Activated naive CD4-positive, alpha-beta T cell treated with anti-CD3 and anti-CD28 coated beads for 36 hours (primary cell): Measurements from ENCODE around the gene LBH. TPM values are rescaled to one million over a fixed set of nuclear protein-coding genes. Genes with fewer than 3 reads are reported as not detected.
A peak's percentile ranks its signal among the peaks of the same experiment; 100 is the strongest.

Experiments
- CTCF ChIA-PET: fragments of 350-600 bp; sonication (Branson Sonifier 250); formaldehyde crosslinking; loops from one replicate; lab custom pipeline; 2021; ENCODE audit warnings: antibody characterized with exemption; lab: Charles Lee
- DNase-seq: peaks from one replicate; pipeline ENCODE4 v3.0.0-alpha.2; 2020
- H3K27ac Mint-ChIP-seq: one replicate; pipeline ENCODE4 v1.8.0; 2021; ENCODE audit warnings: mild to moderate bottlenecking, mixed read lengths
- H3K27me3 Mint-ChIP-seq: one replicate; pipeline ENCODE4 v1.8.0; 2021; ENCODE audit warnings: low read depth, mixed read lengths
- H3K36me3 Mint-ChIP-seq: one replicate; pipeline ENCODE4 v1.8.0; 2021; ENCODE audit warnings: low read depth, mixed read lengths
- H3K4me1 Mint-ChIP-seq: one replicate; pipeline ENCODE4 v1.8.0; 2021; ENCODE audit warnings: low read depth, mixed read lengths
- H3K4me3 Mint-ChIP-seq: one replicate; pipeline ENCODE4 v1.8.0; 2021; ENCODE audit warnings: mild to moderate bottlenecking, moderate library complexity, mixed read lengths
- H3K9me3 Mint-ChIP-seq: one replicate; pipeline ENCODE4 v1.8.0; 2021; ENCODE audit warnings: mixed read lengths
- intact Hi-C: fragments of 100-400 bp; cut with micrococcal nuclease; formaldehyde crosslinking; loops from one replicate; pipeline ENCODE4 v1.15.1; 2023
- total RNA-seq, 2 experiments: library from RNA; stranded (reverse); gene quantifications; one replicate each; pipeline ENCODE4 v1.2.3, GENCODE V29; 2021

The LBH gene
- total RNA-seq, 2 experiments from 2014 or later: 71.4 to 75.3 TPM

DNA sequence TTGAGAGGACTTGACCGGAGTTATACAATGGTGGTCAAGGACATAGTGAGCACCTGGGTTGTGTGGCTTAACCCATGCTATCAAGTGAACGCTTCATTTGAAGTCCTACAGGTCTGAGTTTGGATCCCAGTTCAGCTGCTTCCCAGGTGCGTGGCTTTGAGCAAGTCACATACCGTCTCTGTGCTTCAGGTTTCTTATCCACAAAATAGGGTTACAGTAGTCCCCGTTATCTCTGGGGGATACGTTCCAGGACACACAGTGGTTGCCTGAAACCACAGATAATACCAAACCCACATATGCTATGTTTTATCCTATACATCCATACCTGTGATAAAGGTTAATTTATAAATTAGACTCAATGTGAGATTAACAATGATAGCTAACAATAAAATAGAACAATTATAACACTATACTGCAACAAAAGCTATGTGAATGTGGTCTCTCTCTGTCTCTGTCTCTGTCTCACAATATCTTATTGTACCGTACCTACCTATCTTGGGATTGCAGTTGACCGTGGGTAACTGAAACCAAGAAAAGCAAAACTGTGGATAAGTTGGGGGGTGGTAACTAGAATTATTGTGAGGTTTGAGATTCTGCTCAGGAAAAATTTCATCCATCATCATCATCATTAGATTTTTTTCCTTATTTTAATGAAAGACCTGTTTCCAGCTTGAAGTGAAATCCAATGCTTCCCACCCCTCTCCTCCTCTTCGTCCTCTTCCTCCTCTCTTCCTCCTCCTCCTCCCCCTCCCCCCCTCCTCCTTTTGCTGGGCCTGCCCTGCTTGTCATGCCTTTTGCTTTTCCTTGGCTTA lies 22.7 kb downstream of the LBH start:
- peaks cover 95% of the 10 kb centered on the region for H3K4me1 Mint-ChIP-seq
- DNase-seq: no peak
- peaks cover 43% of the 10 kb centered on the region for H3K36me3 Mint-ChIP-seq
- peaks cover 7% of the 10 kb centered on the region for H3K9me3 Mint-ChIP-seq
- intact Hi-C loops: loop anchor here (1.0 to 2.0 kb wide), 6 partner anchors 10 to 168 kb away; partner anchors contain the start of gene LBH
- CTCF ChIA-PET: interaction anchor here (0.7 to 7.9 kb wide), 7 partner anchors 10 to 457 kb away, joined by 3 to 68 read pairs (median 4); no protein-coding TSS in a partner anchor
- H3K4me3 Mint-ChIP-seq: no peak overlapping the region
- no peaks in the 10 kb centered on the region for H3K27me3 Mint-ChIP-seq
- H3K27ac Mint-ChIP-seq: no peak overlapping the region

DNA sequence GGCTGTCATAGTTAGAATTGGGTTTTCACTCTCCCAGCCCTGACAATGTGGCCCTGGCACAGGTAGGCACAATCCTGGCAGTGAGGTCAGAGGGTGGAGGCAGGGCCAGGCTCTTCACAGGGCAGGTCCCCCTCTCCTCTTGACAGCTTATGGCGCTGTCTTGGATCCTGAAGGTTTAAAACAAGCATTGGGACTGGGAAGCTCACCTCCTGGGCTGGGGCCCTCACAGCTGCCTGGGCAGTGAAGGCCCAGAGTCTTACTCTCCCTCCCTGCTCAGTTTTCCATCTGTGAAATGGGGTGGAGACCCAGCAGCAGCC lies 23.3 kb downstream of the LBH start:
- Mint-ChIP-seq H3K4me1 (peaks cover 93% of the 10 kb centered on the region), H3K4me3 (no peak overlapping the region), H3K27ac (no peak overlapping the region), H3K36me3 (peaks cover 46% of the 10 kb centered on the region), H3K27me3 (no peaks in the 10 kb centered on the region), H3K9me3 (peaks cover 7% of the 10 kb centered on the region)
- intact Hi-C loops: no loop called here
- DNase-seq: no peak
- CTCF ChIA-PET: interaction anchor here (0.7 to 7.9 kb wide), 4 partner anchors 10 to 457 kb away, joined by 3 to 68 read pairs (median 4); no protein-coding TSS in a partner anchor

DNA sequence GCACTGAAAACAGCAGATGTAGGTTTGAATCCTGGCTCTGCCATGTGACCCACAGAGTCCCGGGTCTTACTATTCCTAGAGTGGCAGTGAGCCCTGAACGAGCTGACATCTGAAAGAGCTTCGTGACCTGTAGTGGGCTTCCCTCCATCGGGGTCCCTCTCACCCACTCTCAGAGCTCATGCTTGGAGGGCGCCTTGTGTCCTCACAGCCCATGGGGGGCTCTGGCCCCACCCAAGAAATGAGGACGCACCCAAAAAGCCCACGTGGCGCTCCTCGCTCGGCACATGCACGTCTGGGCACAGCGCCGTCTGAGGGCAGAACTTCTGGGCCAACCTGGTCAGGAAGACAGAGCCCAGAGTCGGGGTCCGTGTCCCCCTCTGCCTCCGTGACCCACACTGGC lies 23.7 kb downstream of the LBH start:
- intact Hi-C loops: no loop called here
- peaks cover 7% of the 10 kb centered on the region for H3K9me3 Mint-ChIP-seq
- H3K27ac Mint-ChIP-seq: no peak overlapping the region
- H3K4me3 Mint-ChIP-seq: no peak overlapping the region
- H3K27me3 Mint-ChIP-seq: no peaks in the 10 kb centered on the region
- CTCF ChIA-PET: interaction anchor here (0.7 to 7.9 kb wide), 3 partner anchors 11 to 456 kb away, joined by 3 to 68 read pairs (median 3); no protein-coding TSS in a partner anchor
- peaks cover 91% of the 10 kb centered on the region for H3K4me1 Mint-ChIP-seq
- DNase-seq: no peak
- H3K36me3 Mint-ChIP-seq: peaks cover 49% of the 10 kb centered on the region

DNA sequence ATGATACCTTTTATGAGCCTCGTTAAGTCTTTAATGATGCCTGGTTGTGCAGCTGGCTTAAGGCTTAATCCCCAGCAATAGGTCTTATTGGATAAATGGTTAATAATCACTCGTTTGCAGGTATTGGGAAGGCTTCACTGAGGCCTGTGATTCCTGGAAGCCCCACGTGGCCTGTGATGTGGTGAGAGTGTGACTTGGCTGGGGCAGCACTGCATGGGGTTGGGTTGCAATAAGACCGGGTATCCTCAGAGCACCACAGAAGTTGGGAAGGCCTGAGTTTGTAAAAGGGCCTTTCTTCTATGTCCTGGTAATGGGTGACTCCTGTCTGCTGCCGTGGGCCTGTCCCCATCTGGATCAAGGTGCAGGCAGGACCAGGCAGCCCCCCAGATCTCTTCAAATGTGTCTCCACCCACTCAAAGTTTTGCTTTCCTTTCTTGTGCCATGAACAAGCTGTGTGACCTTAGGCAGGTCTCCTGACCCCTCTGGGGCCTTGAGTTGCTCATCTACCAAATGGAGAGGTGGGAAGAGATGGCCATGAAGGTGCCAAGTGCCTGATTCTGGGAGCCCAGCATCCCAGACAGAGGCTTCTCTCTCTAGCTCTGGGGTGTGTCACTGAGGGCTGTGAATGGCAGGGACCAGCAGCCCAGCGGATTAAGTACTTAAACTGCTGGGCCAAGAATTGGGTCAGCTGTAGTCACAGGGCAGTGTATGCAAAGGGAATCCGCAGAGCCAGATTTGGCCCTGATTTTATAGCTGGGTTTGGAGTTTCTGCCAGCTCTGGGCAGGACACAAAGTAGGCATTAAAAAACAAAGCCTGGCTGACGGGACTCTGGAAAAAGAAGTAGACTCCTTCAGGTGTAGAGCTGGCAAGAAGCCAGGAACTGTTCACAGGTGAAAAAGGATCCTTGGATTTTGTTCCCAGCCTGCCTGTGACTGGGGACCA lies 24.4 kb downstream of the LBH start:
- DNase-seq: peak; percentile 39
- no peaks in the 10 kb centered on the region for H3K27me3 Mint-ChIP-seq
- peaks cover 91% of the 10 kb centered on the region for H3K4me1 Mint-ChIP-seq
- peaks cover 7% of the 10 kb centered on the region for H3K9me3 Mint-ChIP-seq
- H3K4me3 Mint-ChIP-seq: no peak overlapping the region
- CTCF ChIA-PET: interaction anchor here (1.3 to 7.9 kb wide), 3 partner anchors 7 to 18 kb away, joined by 3 to 68 read pairs (median 10); no protein-coding TSS in a partner anchor
- H3K27ac Mint-ChIP-seq: no peak overlapping the region
- intact Hi-C loops: no loop called here
- peaks cover 52% of the 10 kb centered on the region for H3K36me3 Mint-ChIP-seq

DNA sequence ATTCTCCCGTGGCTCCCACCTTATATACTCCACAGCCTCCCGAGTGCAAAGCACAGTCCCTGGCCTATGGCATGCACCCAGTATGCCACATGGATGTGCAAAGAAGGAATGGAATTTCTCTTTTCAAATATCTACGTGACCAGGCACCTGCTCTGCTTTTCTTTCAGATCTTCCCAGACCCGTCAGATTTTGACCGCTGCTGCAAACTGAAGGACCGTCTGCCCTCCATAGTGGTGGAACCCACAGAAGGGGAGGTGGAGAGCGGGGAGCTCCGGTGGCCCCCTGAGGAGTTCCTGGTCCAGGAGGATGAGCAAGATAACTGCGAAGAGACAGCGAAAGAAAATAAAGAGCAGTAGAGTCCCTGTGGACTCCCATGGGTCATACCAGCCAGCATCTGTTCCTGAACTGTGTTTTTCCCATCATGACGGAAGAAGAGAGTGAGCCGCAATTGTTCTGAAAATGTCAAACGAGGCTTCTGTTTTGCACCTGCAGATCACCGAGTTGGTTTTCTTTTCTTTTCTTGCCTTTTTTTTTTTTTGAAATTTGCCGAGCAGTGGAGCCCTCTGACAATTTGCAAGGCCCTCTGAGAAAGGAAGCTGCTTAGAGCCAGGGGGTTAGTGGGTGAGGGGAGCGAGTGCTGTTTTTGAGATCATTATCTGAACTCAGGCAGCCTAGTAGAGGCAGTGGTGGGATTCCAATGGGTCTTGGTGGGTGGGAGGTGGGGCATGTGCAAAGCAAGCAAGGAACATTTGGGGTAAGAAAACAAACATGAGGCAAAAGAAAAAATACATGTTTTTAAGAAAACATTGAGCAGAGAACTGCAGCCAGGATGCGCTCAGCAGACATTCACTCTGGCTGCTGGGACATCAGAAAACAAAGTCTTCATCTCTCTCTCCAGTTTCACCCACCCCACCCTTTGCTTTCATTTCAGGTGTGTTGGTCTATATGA lies 26.2 kb downstream of the LBH start:
- Mint-ChIP-seq H3K4me1 (peaks cover 94% of the 10 kb centered on the region), H3K27ac (peak overlapping the region; percentile 48), H3K9me3 (peaks cover 14% of the 10 kb centered on the region), H3K4me3 (peak overlapping the region; percentile 48), H3K36me3 (peaks cover 52% of the 10 kb centered on the region), H3K27me3 (no peaks in the 10 kb centered on the region)
- peak; percentile 41 for DNase-seq
- intact Hi-C loops: loop anchor here (1.0 kb wide), 1 partner anchor 10 kb away; no protein-coding TSS in a partner anchor
- CTCF ChIA-PET: interaction anchor here (0.6 to 7.9 kb wide), 5 partner anchors 9 to 20 kb away, joined by 3 to 68 read pairs (median 3); no protein-coding TSS in a partner anchor

DNA sequence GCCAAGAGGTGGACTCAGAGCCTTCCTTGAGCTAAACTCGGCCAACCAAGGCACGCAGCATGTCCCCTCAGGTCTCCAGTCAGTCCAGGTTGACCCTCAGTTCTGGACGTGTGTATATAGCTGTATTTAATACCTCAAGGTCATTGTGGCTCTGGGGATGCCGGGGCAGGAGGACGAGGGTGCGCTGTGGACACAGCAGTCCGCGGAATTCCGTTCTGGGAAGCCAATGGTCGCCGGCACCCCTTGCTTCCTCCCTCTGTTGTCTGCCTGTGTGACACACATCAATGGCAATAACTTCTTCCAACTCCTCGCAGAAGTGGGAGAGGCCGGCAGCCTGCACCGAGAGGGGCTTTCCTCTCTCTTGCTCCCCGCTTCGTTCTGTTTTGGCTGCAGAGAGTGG lies 27.7 kb downstream of the LBH start:
- Mint-ChIP-seq H3K4me3 (no peak overlapping the region), H3K9me3 (peaks cover 19% of the 10 kb centered on the region), H3K4me1 (peaks cover 85% of the 10 kb centered on the region), H3K36me3 (peaks cover 53% of the 10 kb centered on the region), H3K27ac (no peak overlapping the region), H3K27me3 (no peaks in the 10 kb centered on the region)
- CTCF ChIA-PET: interaction anchor here (0.7 to 7.9 kb wide), 3 partner anchors 9 to 164 kb away, joined by 3 to 68 read pairs (median 3); no protein-coding TSS in a partner anchor
- intact Hi-C loops: no loop called here
- no peak for DNase-seq

DNA sequence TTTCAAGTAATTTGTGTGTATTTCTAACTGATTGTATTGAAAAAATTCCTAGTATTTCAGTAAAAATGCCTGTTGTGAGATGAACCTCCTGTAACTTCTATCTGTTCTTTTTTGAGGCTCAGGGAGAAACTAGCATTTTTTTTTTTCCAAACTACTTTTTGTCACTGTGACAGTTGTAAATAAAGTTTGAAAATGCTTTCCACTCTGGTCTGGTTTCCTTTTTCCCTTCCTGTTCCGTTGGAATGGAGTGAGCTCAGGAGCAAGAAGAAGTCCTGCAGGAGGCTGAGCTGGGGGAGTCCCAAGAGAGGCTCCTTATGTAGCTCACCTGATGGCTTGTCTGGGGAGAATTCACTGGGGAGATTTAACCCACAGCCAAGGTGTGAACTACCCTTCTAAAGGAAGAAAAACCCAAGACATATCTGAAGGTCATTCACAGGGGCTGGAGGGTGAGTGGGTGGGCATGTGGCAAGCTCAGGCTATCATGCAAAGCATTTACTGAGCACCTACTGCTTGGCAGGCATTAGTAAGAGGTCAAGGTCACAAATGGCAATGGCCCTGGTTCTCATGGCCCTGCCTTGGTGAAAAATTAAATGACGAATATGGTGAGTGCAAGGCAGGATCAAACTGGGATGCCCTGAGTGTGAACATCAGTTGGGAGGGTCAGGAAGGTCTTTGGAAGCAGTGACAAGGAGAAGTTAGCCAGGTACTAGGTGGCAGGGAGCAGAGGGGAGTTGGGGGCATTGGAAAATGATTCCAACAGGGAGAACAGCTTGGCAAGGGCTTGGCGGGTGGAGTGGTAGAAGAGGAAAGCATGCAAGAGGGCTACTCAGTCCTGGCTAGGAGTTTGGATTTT lies 28.7 kb downstream of the LBH start:
- intact Hi-C loops: no loop called here
- H3K4me3 Mint-ChIP-seq: no peak overlapping the region

DNA sequence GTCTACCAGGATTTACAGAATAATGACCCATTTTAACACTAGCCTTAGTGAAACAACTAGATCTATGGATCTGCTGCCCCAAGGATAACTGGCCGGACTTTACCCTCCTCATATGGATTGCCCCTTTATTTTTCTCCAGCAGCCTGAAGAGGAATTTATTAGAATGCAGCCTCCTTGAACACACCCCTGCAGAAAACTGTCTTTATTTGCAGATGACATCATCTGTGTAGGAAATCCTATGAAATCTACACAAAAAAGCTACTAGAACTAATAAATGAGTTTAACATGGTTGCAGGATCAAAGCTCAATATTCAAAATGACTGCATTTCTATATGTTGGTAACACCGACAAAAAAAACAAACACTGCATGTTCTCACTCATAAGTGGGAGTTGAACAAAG lies 29.6 kb downstream of the LBH start:
- H3K9me3 Mint-ChIP-seq: peaks cover 19% of the 10 kb centered on the region
- peaks cover 84% of the 10 kb centered on the region for H3K4me1 Mint-ChIP-seq
- no peak overlapping the region for H3K4me3 Mint-ChIP-seq
- DNase-seq: no peak
- no peaks in the 10 kb centered on the region for H3K27me3 Mint-ChIP-seq
- CTCF ChIA-PET: interaction anchor here (0.7 to 2.5 kb wide), 5 partner anchors 11 to 952 kb away, joined by 3 to 15 read pairs (median 4); no protein-coding TSS in a partner anchor
- intact Hi-C loops: loop anchor here (1.0 kb wide), 1 partner anchor 24 kb away; no protein-coding TSS in a partner anchor
- no peak overlapping the region for H3K27ac Mint-ChIP-seq
- H3K36me3 Mint-ChIP-seq: peaks cover 52% of the 10 kb centered on the region

More for the DNA sequence above, 28.7 kb downstream of the LBH start:
- DNase-seq: no peak
- H3K9me3 Mint-ChIP-seq: peaks cover 19% of the 10 kb centered on the region
- H3K27me3 Mint-ChIP-seq: no peaks in the 10 kb centered on the region
- CTCF ChIA-PET: interaction anchor here (0.7 to 7.9 kb wide), 4 partner anchors 21 to 163 kb away, joined by 3 to 68 read pairs (median 9); no protein-coding TSS in a partner anchor
- H3K4me1 Mint-ChIP-seq: peaks cover 84% of the 10 kb centered on the region
- H3K27ac Mint-ChIP-seq: no peak overlapping the region
- peaks cover 53% of the 10 kb centered on the region for H3K36me3 Mint-ChIP-seq

DNA sequence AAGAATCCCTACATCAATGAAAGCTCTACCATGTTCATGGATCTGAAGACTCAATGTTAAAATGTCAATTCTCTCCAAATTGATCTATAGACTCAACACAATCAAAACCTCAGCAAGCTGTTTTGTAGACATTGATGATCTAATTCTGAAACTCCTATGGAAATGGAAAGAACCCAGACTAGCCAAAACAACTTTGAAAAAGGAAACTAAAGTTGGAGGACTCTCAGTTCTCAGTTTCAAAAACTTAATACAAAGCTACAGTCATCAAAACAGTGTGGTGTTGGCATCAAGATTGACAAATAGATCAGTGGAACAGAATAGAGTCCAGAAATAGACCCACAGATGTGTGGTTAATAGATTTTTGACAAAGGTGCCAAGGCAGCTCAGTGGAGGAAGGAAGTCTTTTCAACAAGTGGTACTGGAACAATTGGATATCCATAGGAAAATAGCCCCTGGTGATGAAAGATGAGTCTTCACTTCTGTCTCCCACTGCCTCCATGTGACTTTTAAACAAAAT lies 30.4 kb downstream of the LBH start:
- no peaks in the 10 kb centered on the region for H3K27me3 Mint-ChIP-seq
- H3K27ac Mint-ChIP-seq: peak overlapping the region; percentile 43
- peaks cover 84% of the 10 kb centered on the region for H3K4me1 Mint-ChIP-seq
- H3K36me3 Mint-ChIP-seq: peaks cover 45% of the 10 kb centered on the region
- intact Hi-C loops: loop anchor here (1.0 kb wide), 1 partner anchor 24 kb away; no protein-coding TSS in a partner anchor
- CTCF ChIA-PET: interaction anchor here (0.7 to 2.5 kb wide), 7 partner anchors 10 to 452 kb away, joined by 3 to 15 read pairs (median 3); no protein-coding TSS in a partner anchor
- peaks cover 19% of the 10 kb centered on the region for H3K9me3 Mint-ChIP-seq
- no peak overlapping the region for H3K4me3 Mint-ChIP-seq
- no peak for DNase-seq

DNA sequence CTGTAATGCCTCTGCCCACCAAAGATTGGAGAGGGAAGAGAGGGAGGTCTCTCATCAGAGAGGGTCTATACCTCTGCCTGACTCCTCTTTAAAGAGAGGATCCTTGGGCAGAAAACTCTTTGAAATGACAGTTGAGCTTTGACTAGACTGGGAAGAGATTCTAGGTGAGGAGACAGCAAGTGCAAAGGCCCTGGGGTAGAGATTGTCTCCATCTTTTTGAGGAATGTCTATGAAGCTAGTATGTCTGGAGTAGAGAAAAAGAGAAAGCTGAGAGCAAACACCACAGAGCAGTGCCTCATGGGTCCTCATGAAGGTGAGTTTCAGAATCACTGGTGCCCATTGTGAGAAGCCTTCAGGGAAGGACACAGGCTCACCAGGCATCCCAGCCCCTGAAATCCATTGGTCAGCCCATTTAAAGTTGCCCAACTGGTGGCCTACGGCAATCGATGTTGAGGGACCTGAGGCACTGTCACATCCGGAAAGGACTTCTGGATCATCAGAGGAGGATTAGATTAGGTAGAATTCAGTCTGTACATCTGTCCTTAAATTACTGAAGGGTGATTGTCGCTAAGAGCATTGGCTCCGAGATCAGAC lies 31.5 kb downstream of the LBH start:
- Mint-ChIP-seq H3K27ac (no peak overlapping the region), H3K4me3 (no peak overlapping the region), H3K27me3 (no peaks in the 10 kb centered on the region), H3K9me3 (peaks cover 19% of the 10 kb centered on the region), H3K36me3 (peaks cover 34% of the 10 kb centered on the region), H3K4me1 (peaks cover 84% of the 10 kb centered on the region)
- CTCF ChIA-PET: interaction anchor here (0.6 to 2.5 kb wide), 2 partner anchors 24 to 98 kb away, joined by 3 to 15 read pairs; no protein-coding TSS in a partner anchor
- intact Hi-C loops: no loop called here
- DNase-seq: no peak
